Suprapubic skin (tissue), 4 donors: ENCODE results near the gene SNX9. TPM values are rescaled to one million over a fixed set of nuclear protein-coding genes. Genes with fewer than 3 reads are reported as not detected.
"Not testable (repeated sequence)": the region's sequence is repeated elsewhere in the genome, so short reads cannot be mapped to it uniquely, and the experiment has no call there.

Experiments
- DNase-seq, 2 donors: peaks; one replicate each; pipeline ENCODE4 v3.0.0-alpha.2; 2019; ENCODE audit warnings: low spot score in 2 of 2
- H3K27ac ChIP-seq: fragments of 200-600 bp; sonication (generic); one replicate; pipeline ENCODE4 v1.5.1; 2019
- H3K27me3 ChIP-seq: fragments of 200-600 bp; sonication (generic); one replicate; pipeline ENCODE4 v1.5.1; 2019
- H3K36me3 ChIP-seq: fragments of 200-600 bp; sonication (generic); one replicate; pipeline ENCODE4 v1.5.1; 2019
- H3K4me1 ChIP-seq: fragments of 200-600 bp; sonication (generic); one replicate; pipeline ENCODE4 v1.5.1; 2019
- H3K4me3 ChIP-seq: fragments of 200-600 bp; sonication (generic); one replicate; pipeline ENCODE4 v1.5.1; 2019; ENCODE audit warnings: mild to moderate bottlenecking
- H3K9me3 ChIP-seq: fragments of 200-600 bp; sonication (generic); one replicate; pipeline ENCODE4 v1.5.1; 2019
- CTCF ChIP-seq, 2 donors: fragments of 200-600 bp in 1 of 2; fragments of 450-650 bp in 1 of 2; sonication (generic) in 1 of 2; IDR thresholded peaks; one replicate each; pipeline ENCODE4 v1.5.1; 2016 to 2019; ENCODE audit warnings: antibody characterized with exemption in 2 of 2, mild to moderate bottlenecking in 1 of 2, moderate library complexity in 1 of 2
- EP300 ChIP-seq: sonication (generic); formaldehyde crosslinking; IDR thresholded peaks from one replicate; pipeline ENCODE4 v1.6.1; 2017; ENCODE audit warnings: antibody characterized with exemption
- POLR2A ChIP-seq, 2 donors: fragments of 450-650 bp; IDR thresholded peaks; one replicate each; pipeline ENCODE4 v1.6.1; 2017; ENCODE audit warnings: antibody characterized with exemption in 2 of 2, mild to moderate bottlenecking in 2 of 2, moderate library complexity in 2 of 2
- POLR2AphosphoS5 ChIP-seq, 3 donors: sonication (generic); formaldehyde crosslinking; IDR thresholded peaks; one replicate each; pipeline ENCODE4 v1.6.1; 2017; ENCODE audit warnings: antibody characterized with exemption in 3 of 3
- WGBS: methylation state at CpG from one replicate; pipeline ENCODE4 v1.1.5; 2018; 5-methylcytosine and 5-hydroxymethylcytosine counted together
- total RNA-seq, 4 donors: library from RNA; depleted of rRNA; stranded (reverse); fragments of >200 nt; gene quantifications; one replicate each; pipeline ENCODE4 v1.1.0, GENCODE V29; 2016

SNX9 gene
- total RNA-seq, 4 donors from 2014 or later = 30.4 to 44.2 (median 35.8) TPM

GRCh38 chr6:157929765-157930319 is 106.8 kb downstream of the SNX9 start:
- Histone ChIP-seq H3K27ac (no peak overlapping the region), H3K27me3 (no peaks in the 10 kb centered on the region), H3K4me1 (no peaks in the 10 kb centered on the region), H3K9me3 (no peaks in the 10 kb centered on the region), H3K4me3 (no peak overlapping the region), H3K36me3 (peaks cover 91% of the 10 kb centered on the region)
- TF ChIP-seq CTCF (IDR thresholded peaks at IDR 0.05) (no peak), EP300 (no peak), POLR2A (IDR thresholded peaks at IDR 0.05) (no peak), POLR2AphosphoS5 (IDR thresholded peaks at IDR 0.05) (no peak)
- DNase-seq = no peak
- 72% methylated on average over 3 of the region's 3 CpGs for WGBS

GRCh38 chr6:157935786-157936185 is 112.7 kb downstream of the SNX9 start:
- WGBS = 73% methylated on average over 2 of the region's 2 CpGs
- DNase-seq = no peak
- Histone ChIP-seq H3K36me3 (peaks cover 98% of the 10 kb centered on the region), H3K4me3 (no peak overlapping the region), H3K27ac (no peak overlapping the region), H3K4me1 (no peaks in the 10 kb centered on the region), H3K27me3 (no peaks in the 10 kb centered on the region), H3K9me3 (no peaks in the 10 kb centered on the region)
- TF ChIP-seq POLR2AphosphoS5 (IDR thresholded peaks at IDR 0.05) (no peak), POLR2A (IDR thresholded peaks at IDR 0.05) (no peak), EP300 (no peak), CTCF (IDR thresholded peaks at IDR 0.05) (no peak)

GRCh38 chr6:157937318-157937717 is 114.3 kb downstream of the SNX9 start:
- no peaks in the 10 kb centered on the region for H3K27me3 ChIP-seq
- no peak overlapping the region for H3K4me3 ChIP-seq
- no peaks in the 10 kb centered on the region for H3K9me3 ChIP-seq
- no peak for DNase-seq
- TF ChIP-seq CTCF (IDR thresholded peaks at IDR 0.05) (no peak), POLR2A (IDR thresholded peaks at IDR 0.05) (no peak), EP300 (no peak), POLR2AphosphoS5 (IDR thresholded peaks at IDR 0.05) (no peak)
- no peak overlapping the region for H3K27ac ChIP-seq
- 84% methylated on average over 3 of the region's 3 CpGs for WGBS
- H3K36me3 ChIP-seq = peaks cover 96% of the 10 kb centered on the region
- no peaks in the 10 kb centered on the region for H3K4me1 ChIP-seq

DNA sequence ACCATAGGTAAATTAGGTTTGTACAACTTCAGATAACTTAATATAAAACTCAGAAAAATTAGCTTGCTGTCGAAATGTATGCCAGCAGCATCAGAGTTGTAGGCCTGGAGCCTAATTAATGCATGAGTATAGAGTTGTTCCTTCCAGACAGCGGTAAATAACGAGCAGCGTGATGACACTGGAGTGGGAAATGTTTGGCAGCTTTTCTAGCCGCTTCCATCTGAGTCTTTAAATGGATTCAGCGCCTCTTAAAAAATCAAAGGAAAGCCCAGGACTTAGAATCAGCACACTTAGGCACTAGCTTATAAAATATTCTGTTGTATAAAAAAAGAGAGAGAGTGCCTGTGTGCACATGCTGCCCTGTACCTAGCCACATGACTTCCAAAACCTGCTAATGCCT is 114.9 kb downstream of the SNX9 start:
- Histone ChIP-seq H3K4me3 (no peak overlapping the region), H3K36me3 (peaks cover 96% of the 10 kb centered on the region), H3K27ac (no peak overlapping the region), H3K27me3 (no peaks in the 10 kb centered on the region), H3K9me3 (no peaks in the 10 kb centered on the region), H3K4me1 (no peaks in the 10 kb centered on the region)
- 92% methylated on average over 6 of the region's 6 CpGs for WGBS
- no peak for DNase-seq
- TF ChIP-seq POLR2AphosphoS5 (IDR thresholded peaks at IDR 0.05) (no peak), EP300 (no peak), POLR2A (IDR thresholded peaks at IDR 0.05) (no peak)

DNA sequence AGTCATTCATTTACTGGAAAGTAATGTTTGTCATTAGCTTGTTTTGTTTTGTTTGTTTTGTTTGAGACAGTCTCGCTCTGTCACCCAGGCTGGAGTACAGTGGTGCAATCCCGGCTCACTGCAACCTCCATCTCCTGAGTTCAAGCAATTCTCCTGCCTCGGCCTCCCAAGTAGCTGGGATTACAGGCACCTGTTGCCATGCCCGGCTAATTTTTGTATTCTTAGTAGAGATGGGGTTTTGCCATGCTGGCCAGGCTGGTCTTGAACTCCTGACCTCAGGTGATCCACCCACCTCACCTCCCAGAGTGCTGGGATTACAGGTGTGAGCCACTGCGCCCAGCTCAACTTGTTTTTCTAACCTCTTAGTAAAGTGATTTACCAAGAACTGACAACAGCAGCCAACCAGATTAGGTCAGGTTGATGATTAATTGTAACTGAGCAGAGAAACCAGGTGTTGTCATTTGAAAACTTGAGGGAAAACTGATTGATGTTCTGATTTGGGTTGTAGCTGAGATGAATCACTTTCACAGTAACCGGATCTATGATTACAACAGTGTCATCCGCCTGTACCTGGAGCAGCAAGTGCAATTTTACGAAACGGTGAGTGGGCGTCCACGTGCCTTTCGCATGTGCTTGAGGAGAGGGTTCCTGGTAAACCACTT is 117.5 kb downstream of the SNX9 start:
- H3K4me1 ChIP-seq, H3K9me3 ChIP-seq, H3K27ac ChIP-seq, H3K4me3 ChIP-seq, DNase-seq, H3K27me3 ChIP-seq: not testable (repeated sequence)
- WGBS = 88% methylated on average over 12 of the region's 12 CpGs
- peaks cover 99% of the 10 kb centered on the region for H3K36me3 ChIP-seq

GRCh38 chr6:157941101-157941863 is 118.2 kb downstream of the SNX9 start:
- H3K27me3 ChIP-seq = no peaks in the 10 kb centered on the region
- DNase-seq = no peak
- no peak overlapping the region for H3K27ac ChIP-seq
- peaks cover 94% of the 10 kb centered on the region for H3K36me3 ChIP-seq
- H3K9me3 ChIP-seq = no peaks in the 10 kb centered on the region
- WGBS = 91% methylated on average over 13 of the region's 13 CpGs
- no peak overlapping the region for H3K4me3 ChIP-seq
- TF ChIP-seq POLR2A (IDR thresholded peaks at IDR 0.05) (no peak), EP300 (no peak), CTCF (IDR thresholded peaks at IDR 0.05) (no peak), POLR2AphosphoS5 (IDR thresholded peaks at IDR 0.05) (no peak)
- no peaks in the 10 kb centered on the region for H3K4me1 ChIP-seq
